ENCODE results near the gene SPOCK1. TPM values are rescaled to one million over a fixed set of nuclear protein-coding genes. Genes with fewer than 3 reads are reported as not detected.

Gene SPOCK1
- polyA plus RNA-seq, 1 experiment, result 304 TPM

DNA sequence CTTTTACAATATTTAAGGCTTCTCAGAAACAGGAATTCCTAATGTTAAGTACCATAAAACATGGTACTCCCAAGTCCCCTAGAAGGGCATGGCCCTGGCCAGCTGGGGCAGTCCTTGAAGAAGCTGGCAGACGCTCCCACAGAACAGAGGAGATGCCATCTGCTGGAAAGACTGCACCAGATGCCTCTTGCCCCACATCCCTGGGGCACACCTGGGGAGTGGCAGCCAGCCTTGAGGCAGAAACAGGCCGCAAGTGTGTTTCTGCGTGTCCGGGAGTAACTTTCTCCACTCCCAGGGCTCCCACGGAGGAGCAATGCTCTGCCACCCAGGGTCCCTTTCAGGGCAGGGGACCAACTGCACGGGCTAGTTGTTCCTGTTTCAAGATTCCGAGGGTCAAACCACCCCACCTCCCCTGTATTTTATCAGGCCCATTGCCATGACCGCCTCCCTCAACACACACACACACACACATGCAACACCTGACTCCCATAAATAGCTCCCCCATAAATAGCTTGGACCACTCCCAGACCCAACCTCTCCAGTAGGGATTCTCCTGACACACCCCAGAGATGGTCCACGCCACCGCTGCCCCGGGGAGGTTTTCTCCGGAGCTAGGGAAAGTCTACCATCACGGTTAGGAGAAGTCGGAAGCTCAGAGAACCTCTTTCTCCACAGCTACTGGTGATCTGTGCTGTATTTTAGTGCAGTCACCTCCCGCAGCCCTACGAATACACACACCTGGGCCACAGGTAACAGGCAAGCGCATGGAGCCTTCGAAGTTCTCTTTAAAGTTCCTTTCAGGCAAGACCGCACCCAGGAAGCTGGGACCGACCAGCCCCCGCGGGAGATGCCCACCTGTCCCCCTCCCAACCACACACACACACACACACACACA is 1.5 kb downstream of the SPOCK1 start:
- Histone ChIP-seq H3K27me3 (ENCODE audit: control insufficient read depth, insufficient read depth, low read length) (0 out of 2 replicates have a peak, but pooled peaks cover 2% of the 10 kb centered on the region), H3K36me3 (ENCODE audit: control insufficient read depth, insufficient read depth, low read length) (no peaks in the 10 kb centered on the region), H3K4me3 (ENCODE audit: low read depth, low read length) (peak overlapping the region; percentile 57)
- DNase-seq (ENCODE audit: low read depth), result no peak
- ChIA-PET CTCF (interaction anchor here (0.5 to 9.9 kb wide), 11 partner anchors 19 to 706 kb away, joined by 3 to 110 read pairs (median 4); no protein-coding TSS in a partner anchor), POLR2A (no interaction called here)
- TF ChIP-seq, protein P1, sequence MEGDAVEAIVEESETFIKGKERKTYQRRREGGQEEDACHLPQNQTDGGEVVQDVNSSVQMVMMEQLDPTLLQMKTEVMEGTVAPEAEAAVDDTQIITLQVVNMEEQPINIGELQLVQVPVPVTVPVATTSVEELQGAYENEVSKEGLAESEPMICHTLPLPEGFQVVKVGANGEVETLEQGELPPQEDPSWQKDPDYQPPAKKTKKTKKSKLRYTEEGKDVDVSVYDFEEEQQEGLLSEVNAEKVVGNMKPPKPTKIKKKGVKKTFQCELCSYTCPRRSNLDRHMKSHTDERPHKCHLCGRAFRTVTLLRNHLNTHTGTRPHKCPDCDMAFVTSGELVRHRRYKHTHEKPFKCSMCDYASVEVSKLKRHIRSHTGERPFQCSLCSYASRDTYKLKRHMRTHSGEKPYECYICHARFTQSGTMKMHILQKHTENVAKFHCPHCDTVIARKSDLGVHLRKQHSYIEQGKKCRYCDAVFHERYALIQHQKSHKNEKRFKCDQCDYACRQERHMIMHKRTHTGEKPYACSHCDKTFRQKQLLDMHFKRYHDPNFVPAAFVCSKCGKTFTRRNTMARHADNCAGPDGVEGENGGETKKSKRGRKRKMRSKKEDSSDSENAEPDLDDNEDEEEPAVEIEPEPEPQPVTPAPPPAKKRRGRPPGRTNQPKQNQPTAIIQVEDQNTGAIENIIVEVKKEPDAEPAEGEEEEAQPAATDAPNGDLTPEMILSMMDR (IDR thresholded peaks at IDR 0.05; ENCODE audit: insufficient read depth, low read depth, low read length), result no peak

DNA sequence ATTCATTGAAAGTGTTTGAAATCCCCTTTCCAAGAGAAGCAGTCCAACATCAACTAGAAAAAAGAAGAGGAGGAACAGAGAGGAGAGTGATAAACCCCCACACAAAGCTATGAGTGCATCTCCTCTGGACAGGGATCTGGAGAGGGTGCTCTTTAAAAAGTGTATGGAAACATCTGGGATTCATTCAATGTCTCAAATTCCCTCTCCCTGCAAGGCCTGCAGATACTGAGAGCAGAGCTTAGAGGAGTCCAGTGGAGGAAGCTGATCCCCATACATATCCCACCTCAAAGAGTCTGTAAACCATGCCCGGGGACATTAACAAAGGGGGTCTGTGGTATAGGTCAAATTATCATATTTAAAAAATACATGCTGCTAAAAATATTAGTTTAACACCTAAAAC is 2.2 kb downstream of the SPOCK1 start:
- Histone ChIP-seq H3K4me3 (ENCODE audit: low read depth, low read length) (no peak overlapping the region), H3K27me3 (ENCODE audit: control insufficient read depth, insufficient read depth, low read length) (no peaks in the 10 kb centered on the region), H3K36me3 (ENCODE audit: control insufficient read depth, insufficient read depth, low read length) (no peaks in the 10 kb centered on the region)
- ChIA-PET POLR2A (no interaction called here), CTCF (interaction anchor here (0.5 to 9.9 kb wide), 7 partner anchors 132 to 694 kb away, joined by 3 to 110 read pairs (median 7); no protein-coding TSS in a partner anchor)
- peak; percentile 7 for DNase-seq (ENCODE audit: low read depth)
- TF ChIP-seq, protein P1 (IDR thresholded peaks at IDR 0.05; ENCODE audit: insufficient read depth, low read depth, low read length), result no peak

DNA sequence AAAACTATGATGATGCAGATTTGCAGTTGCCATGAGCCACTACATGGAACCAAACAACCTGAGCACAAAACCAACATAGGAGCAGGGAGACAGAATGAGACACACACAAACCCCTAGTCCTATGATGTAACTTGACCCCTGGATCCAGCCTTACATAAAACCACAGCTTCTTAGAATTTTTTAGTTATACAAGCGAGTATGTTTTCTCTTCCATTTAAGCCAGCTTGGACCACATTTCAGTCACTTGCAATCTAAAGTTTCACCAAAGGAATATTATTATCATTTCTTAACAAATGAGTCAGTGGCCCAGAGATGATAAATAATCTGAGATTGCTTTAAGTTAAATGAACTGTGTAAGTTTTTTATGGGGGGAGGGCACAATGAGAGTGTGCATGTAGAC is 6.8 kb downstream of the SPOCK1 start:
- ChIA-PET POLR2A (no interaction called here), CTCF (interaction anchor here (0.6 to 9.9 kb wide), 5 partner anchors 128 to 259 kb away, joined by 3 to 110 read pairs (median 6); no protein-coding TSS in a partner anchor)
- Histone ChIP-seq H3K36me3 (ENCODE audit: control insufficient read depth, insufficient read depth, low read length) (no peaks in the 10 kb centered on the region), H3K4me3 (ENCODE audit: low read depth, low read length) (no peak overlapping the region), H3K27me3 (ENCODE audit: control insufficient read depth, insufficient read depth, low read length) (no peaks in the 10 kb centered on the region)
- DNase-seq (ENCODE audit: low read depth), result peak; percentile 5
- TF ChIP-seq, protein P1 (IDR thresholded peaks at IDR 0.05; ENCODE audit: insufficient read depth, low read depth, low read length), result no peak

DNA sequence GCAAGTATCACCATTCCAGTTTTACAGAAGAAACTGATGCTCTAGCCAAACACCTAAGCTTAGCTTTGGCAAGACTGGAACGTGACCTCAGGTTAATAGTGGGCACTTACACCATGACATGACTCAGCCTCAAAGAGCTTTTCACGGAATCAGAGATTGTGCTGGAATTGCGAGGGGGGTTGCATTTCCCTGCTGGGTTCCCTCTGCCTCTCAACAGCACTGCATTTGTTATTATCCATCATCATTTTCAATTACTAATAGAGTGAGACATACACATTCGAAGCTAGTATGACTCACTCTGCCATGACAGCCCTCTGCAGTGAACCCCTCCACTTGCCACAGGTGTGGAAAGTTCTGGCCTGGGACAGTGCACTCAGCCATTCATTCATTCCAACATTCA is 8.0 kb downstream of the SPOCK1 start:
- ChIA-PET CTCF (interaction anchor here (0.8 to 9.9 kb wide), 3 partner anchors 144 to 172 kb away, joined by 3 to 110 read pairs (median 8); no protein-coding TSS in a partner anchor), POLR2A (no interaction called here)
- TF ChIP-seq, protein P1 (IDR thresholded peaks at IDR 0.05; ENCODE audit: insufficient read depth, low read depth, low read length), result no peak
- no peak for DNase-seq (ENCODE audit: low read depth)
- no peaks in the 10 kb centered on the region for H3K36me3 ChIP-seq (ENCODE audit: control insufficient read depth, insufficient read depth, low read length)
- no peaks in the 10 kb centered on the region for H3K27me3 ChIP-seq (ENCODE audit: control insufficient read depth, insufficient read depth, low read length)
- no peak overlapping the region for H3K4me3 ChIP-seq (ENCODE audit: low read depth, low read length)

DNA sequence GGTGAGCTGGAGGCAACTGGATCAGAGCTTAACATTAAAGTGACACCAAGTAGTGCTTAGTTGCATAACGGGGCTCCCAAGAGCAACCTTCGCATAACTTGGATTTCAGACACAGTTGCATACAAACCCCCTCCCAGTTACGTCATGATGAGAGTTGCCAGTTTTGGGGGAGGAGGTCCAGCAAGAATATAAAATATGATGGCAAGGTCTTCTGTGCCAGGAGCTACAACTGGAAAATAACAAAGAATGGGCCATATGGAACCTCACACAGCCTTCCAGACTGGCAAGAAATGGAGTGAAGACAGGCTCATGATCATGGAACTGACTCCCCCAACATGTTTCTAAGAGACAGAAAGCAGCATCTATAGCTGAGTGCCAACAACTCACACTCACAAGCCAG is 8.5 kb downstream of the SPOCK1 start:
- H3K36me3 ChIP-seq (ENCODE audit: control insufficient read depth, insufficient read depth, low read length), result no peaks in the 10 kb centered on the region
- no peaks in the 10 kb centered on the region for H3K27me3 ChIP-seq (ENCODE audit: control insufficient read depth, insufficient read depth, low read length)
- DNase-seq (ENCODE audit: low read depth), result no peak
- ChIA-PET CTCF (interaction anchor here (0.6 to 9.9 kb wide), 4 partner anchors 144 to 172 kb away, joined by 3 to 110 read pairs (median 6); no protein-coding TSS in a partner anchor), POLR2A (no interaction called here)
- TF ChIP-seq, protein P1 (IDR thresholded peaks at IDR 0.05; ENCODE audit: insufficient read depth, low read depth, low read length), result no peak
- no peak overlapping the region for H3K4me3 ChIP-seq (ENCODE audit: low read depth, low read length)
